ENCODE results near the gene C11orf86.
"Not testable (repeated sequence)": the region's sequence is repeated elsewhere in the genome, so short reads cannot be mapped to it uniquely, and the experiment has no call there.

Gene C11orf86

DNA sequence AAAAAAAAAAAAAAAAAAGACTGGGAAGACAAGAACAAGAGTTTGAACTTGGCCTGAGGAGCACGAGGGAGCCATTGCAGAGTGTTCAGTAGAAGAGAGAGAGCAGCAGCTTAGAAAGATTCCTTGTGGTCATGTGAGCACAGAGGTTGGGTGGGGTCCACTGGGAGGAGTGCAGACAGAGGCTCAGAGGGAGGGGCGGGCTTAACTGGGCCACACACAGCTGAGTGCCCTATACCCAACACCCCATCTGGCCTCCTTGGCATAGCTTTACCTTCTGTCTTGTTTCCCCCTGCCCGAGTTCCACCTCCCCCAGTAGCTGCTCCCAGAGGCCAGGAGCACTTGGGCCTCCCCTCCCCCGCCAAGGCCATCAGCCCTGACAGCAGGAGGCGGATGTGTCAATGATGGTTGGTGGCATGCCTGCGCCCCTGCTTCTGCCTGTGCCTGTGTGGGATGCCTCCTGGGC, 12.1 kb downstream of the C11orf86 start:
- TF ChIP-seq, protein P1, sequence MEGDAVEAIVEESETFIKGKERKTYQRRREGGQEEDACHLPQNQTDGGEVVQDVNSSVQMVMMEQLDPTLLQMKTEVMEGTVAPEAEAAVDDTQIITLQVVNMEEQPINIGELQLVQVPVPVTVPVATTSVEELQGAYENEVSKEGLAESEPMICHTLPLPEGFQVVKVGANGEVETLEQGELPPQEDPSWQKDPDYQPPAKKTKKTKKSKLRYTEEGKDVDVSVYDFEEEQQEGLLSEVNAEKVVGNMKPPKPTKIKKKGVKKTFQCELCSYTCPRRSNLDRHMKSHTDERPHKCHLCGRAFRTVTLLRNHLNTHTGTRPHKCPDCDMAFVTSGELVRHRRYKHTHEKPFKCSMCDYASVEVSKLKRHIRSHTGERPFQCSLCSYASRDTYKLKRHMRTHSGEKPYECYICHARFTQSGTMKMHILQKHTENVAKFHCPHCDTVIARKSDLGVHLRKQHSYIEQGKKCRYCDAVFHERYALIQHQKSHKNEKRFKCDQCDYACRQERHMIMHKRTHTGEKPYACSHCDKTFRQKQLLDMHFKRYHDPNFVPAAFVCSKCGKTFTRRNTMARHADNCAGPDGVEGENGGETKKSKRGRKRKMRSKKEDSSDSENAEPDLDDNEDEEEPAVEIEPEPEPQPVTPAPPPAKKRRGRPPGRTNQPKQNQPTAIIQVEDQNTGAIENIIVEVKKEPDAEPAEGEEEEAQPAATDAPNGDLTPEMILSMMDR (IDR thresholded peaks at IDR 0.05; ENCODE audit: low read depth, low read length, missing control alignments) = no peak
- DNase-seq (ENCODE audit: extremely low read depth, low read depth) = no peak
- no peak overlapping the region for H3K4me3 ChIP-seq (replicated peaks; ENCODE audit: low read depth, low read length)

DNA sequence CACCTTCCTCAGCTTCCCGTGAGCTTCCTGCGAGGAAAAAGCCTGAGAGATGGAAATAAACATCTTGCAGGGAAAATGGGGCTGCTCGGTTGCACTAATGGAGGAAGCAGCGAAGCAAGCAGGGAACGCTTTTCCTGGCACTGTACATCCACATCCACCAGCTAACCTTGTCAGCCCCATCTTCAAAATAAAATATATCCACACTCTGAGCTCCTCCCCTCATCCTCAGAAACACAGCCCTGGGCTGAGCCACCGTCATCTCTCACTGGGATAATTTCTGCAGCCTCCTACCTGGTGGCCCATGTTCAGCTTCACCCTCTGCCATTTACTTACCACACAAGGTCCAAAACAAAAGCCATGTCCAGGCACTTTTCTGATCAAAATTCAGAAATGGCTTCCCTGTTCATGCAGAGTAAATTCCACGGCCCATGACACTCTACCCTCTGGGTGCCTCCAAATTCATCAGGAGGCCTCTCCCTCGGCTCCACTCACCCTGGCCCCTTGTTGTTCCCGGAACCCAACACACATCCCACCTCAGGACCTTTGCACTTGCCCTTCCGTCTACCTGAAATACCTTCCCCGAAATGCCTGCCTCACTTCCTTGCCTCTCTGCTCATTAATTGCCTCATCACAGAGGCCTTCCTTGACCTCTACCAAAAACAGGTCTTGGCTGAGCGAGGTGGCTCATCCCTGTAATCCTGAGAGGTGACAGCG, 13.0 kb downstream of the C11orf86 start:
- TF ChIP-seq, protein P1 (IDR thresholded peaks at IDR 0.05; ENCODE audit: low read depth, low read length, missing control alignments) = no peak
- no peak for DNase-seq (ENCODE audit: extremely low read depth, low read depth)
- no peak overlapping the region for H3K4me3 ChIP-seq (replicated peaks; ENCODE audit: low read depth, low read length)

DNA sequence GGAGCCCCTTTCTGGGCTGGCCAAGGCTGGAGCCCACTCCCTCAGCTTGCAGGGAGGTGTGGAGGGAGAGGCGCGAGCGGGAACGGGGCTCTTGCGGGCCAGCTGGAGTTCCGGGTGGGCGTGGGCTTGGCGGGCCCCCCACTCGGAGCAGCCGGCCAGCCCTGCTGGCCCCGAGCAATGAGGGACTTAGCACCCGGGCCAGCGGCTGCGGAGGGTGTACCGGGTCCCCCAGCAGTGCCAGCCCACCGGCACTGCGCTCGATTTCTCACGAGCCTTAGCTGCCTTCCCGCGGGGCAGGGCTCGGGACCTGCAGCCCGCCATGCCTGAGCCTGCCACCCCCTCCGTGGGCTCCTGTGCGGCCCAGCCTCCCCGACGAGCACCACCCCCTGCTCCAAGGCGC, 13.6 kb downstream of the C11orf86 start:
- not testable (repeated sequence) for DNase-seq (ENCODE audit: extremely low read depth, low read depth); H3K4me3 ChIP-seq (replicated peaks; ENCODE audit: low read depth, low read length)

DNA sequence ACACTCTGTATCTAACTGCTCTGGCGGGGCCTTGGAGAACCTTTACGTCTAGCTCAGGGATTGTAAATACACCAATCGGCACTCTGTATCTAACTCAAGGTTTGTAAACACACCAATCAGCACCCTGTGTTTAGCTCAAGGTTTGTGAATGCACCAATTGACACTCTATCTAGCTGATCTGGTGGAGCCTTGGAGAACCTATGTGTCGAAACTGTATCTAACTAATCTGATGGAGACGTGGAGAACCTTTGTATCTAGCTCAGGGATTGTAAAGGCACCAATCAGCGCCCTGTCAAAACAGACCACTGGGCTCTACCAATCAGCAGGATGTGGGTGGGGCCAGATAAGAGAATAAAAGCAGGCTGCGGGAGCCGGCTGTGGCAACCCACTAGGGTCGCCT, 14.3 kb downstream of the C11orf86 start:
- DNase-seq (ENCODE audit: extremely low read depth, low read depth); H3K4me3 ChIP-seq (replicated peaks; ENCODE audit: low read depth, low read length): not testable (repeated sequence)

DNA sequence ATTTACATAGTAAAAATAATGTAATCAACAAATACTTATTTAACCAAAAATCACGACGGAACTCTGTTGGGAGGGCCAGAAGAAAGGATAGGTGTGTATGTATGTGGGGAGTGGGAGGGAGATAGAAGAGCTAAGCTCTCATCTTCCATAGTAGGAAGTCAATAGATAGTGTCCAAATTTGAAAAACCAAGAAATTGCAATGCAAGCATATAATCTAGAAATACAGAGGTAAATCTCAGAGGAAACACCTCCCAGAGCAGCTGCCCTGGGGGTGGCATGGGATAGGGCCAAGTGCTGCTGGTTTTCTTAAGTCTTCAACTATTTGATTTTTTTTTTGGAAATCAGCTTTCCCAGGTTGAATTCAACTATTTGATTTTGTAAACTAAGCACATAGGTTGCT, 16.9 kb downstream of the C11orf86 start:
- no peak for DNase-seq (ENCODE audit: extremely low read depth, low read depth)
- TF ChIP-seq, protein P1 (IDR thresholded peaks at IDR 0.05; ENCODE audit: low read depth, low read length, missing control alignments) = no peak
- H3K4me3 ChIP-seq (replicated peaks; ENCODE audit: low read depth, low read length) = no peak overlapping the region

DNA sequence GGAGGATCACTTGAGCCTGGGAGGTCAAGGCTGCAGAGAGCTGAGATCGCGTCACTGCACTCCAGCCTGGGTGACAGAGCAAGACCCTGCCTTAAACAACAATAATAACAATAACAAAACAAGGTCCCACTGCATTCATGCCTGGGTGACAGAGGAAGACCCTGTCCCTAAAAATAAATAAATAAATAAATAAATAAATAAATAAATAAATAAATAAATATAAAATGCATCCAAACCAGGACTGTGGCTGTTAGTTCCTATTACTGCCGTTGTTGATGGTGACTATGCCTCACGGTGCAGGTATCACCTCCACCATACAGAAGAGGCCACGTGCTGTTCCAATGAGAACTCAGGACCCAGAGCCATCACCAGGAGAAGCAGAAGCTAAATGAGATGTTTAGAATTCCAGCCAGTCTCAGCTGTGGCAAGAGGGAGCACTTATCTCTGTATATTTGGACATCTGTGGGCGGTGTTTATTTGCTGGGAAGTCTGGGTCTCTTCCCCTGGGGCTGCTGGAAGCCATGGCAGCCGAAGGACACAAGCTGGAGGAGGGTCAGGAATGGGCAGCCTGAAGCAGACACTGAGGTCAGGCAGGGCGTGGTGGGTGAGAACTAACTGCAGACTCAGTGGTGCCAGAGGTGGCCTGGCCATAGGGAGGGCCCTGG, 21.6 kb downstream of the C11orf86 start:
- DNase-seq (ENCODE audit: extremely low read depth, low read depth) = no peak
- no peak overlapping the region for H3K4me3 ChIP-seq (replicated peaks; ENCODE audit: low read depth, low read length)
- TF ChIP-seq, protein P1 (IDR thresholded peaks at IDR 0.05; ENCODE audit: low read depth, low read length, missing control alignments) = no peak

DNA sequence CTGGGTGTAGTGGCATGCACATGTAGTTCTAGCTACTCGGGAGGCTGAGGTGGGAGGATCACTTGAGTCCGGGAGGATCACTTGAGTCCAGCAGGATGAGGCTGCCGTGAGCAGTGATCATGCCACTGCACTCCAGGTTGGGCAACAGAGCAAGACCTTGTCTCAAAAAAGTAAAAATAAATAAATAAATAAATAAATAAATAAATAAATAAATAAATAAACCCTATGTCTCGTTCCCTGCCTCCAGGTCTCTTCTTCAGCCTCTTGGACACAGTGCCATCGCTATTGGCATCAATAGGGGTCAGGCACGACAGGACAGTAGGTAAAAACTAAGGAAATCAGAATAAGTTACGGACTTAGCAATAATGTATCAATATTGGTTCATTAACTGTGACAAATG, 24.5 kb downstream of the C11orf86 start:
- H3K4me3 ChIP-seq (replicated peaks; ENCODE audit: low read depth, low read length) = no peak overlapping the region
- TF ChIP-seq, protein P1 (IDR thresholded peaks at IDR 0.05; ENCODE audit: low read depth, low read length, missing control alignments) = no peak
- no peak for DNase-seq (ENCODE audit: extremely low read depth, low read depth)

DNA sequence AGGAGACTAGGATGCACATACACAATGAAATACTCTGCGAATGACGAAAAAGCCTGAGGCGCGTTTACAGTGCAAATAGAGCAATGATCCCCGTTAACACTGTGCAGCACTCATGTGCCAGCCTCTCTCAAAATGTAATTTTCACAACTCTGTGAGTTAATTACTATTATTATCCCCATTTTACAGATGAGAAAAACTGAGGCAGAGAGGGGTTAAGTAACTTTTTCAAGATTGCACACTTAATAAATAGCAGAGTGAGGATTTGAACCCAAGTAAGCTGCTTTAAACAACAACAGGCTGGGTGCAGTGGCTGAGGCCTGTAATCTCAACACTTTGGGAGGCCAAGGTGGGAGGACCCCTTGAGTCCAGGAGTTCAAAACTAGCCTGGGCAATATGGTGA, 26.2 kb downstream of the C11orf86 start:
- H3K4me3 ChIP-seq (replicated peaks; ENCODE audit: low read depth, low read length) = no peak overlapping the region
- TF ChIP-seq, protein P1 (IDR thresholded peaks at IDR 0.05; ENCODE audit: low read depth, low read length, missing control alignments) = no peak
- DNase-seq (ENCODE audit: extremely low read depth, low read depth) = no peak
